Trophoblast cell (in vitro differentiated cells and primary cell): ENCODE measurements around the gene CUL2.

Source experiments
- DNase-seq, 2 donors: peaks; one replicate each; pipeline ENCODE4 v3.0.0-alpha.2; 2016
- H2AFZ ChIP-seq: 2 replicates; pipeline ENCODE4 v1.6.1; 2013; ENCODE audit warnings: low read length, moderate library complexity, mild to moderate bottlenecking; ENCODE audit not compliant: insufficient read depth, poor library complexity
- H2AK5ac ChIP-seq: 2 replicates; pipeline ENCODE4 v1.6.1; 2013; ENCODE audit warnings: mild to moderate bottlenecking, low read length
- H2BK120ac ChIP-seq: 2 replicates; pipeline ENCODE4 v1.6.1; 2013; ENCODE audit warnings: low read length, mild to moderate bottlenecking, moderate library complexity; ENCODE audit not compliant: insufficient read depth, poor library complexity
- H2BK12ac ChIP-seq: 2 replicates; pipeline ENCODE4 v1.6.1; 2013; ENCODE audit warnings: mild to moderate bottlenecking, low read length, moderate library complexity
- H2BK5ac ChIP-seq: 2 replicates; pipeline ENCODE4 v1.6.1; 2013; ENCODE audit warnings: low read length, low read depth, moderate library complexity, mild to moderate bottlenecking; ENCODE audit not compliant: poor library complexity
- H3K14ac ChIP-seq: 2 replicates; pipeline ENCODE4 v1.6.1; 2013; ENCODE audit warnings: mild to moderate bottlenecking, low read length
- H3K18ac ChIP-seq: 2 replicates; pipeline ENCODE4 v1.6.1; 2013; ENCODE audit warnings: mild to moderate bottlenecking, low read length
- H3K23ac ChIP-seq: 2 replicates; pipeline ENCODE4 v1.6.1; 2013; ENCODE audit warnings: low read length
- H3K27ac ChIP-seq: 2 replicates; pipeline ENCODE4 v1.5.1; 2013; ENCODE audit warnings: low read depth, mild to moderate bottlenecking, inconsistent platforms, low read length, moderate library complexity
- H3K27me3 ChIP-seq: 2 replicates; pipeline ENCODE4 v1.6.1; 2013; ENCODE audit warnings: inconsistent platforms, mild to moderate bottlenecking, low read length, moderate library complexity; ENCODE audit not compliant: insufficient read depth
- H3K36me3 ChIP-seq, 2 experiments: 1 replicate in 1 of 2; 2 replicates in 1 of 2; pipeline ENCODE4 v1.6.1; 2013; ENCODE audit warnings: low read length in 2 of 2, mild to moderate bottlenecking in 2 of 2, moderate library complexity in 1 of 2; ENCODE audit not compliant: insufficient read depth in 2 of 2, control insufficient read depth in 1 of 2
- H3K4ac ChIP-seq: 2 replicates; pipeline ENCODE4 v1.6.1; 2013; ENCODE audit warnings: low read depth, mild to moderate bottlenecking, low read length, moderate library complexity
- H3K4me1 ChIP-seq, 2 experiments: 1 replicate in 1 of 2; 2 replicates in 1 of 2; pipeline ENCODE4 v1.6.1; 2013; ENCODE audit warnings: low read length in 2 of 2, mild to moderate bottlenecking in 2 of 2, moderate library complexity in 1 of 2; ENCODE audit not compliant: insufficient read depth in 2 of 2, control insufficient read depth in 1 of 2
- H3K4me2 ChIP-seq: 2 replicates; pipeline ENCODE4 v1.6.1; 2013; ENCODE audit warnings: inconsistent platforms, mild to moderate bottlenecking, low read length, moderate library complexity
- H3K4me3 ChIP-seq: 2 replicates; pipeline ENCODE4 v1.5.1; 2013; ENCODE audit warnings: mild to moderate bottlenecking, low read depth, low read length, inconsistent platforms
- H3K79me1 ChIP-seq: one replicate; pipeline ENCODE4 v1.6.1; 2013; ENCODE audit warnings: low read length
- H3K79me2 ChIP-seq: 2 replicates; pipeline ENCODE4 v1.6.1; 2013; ENCODE audit warnings: low read length, mild to moderate bottlenecking; ENCODE audit not compliant: control insufficient read depth, insufficient read depth, poor library complexity
- H3K9ac ChIP-seq: 2 replicates; pipeline ENCODE4 v1.6.1; 2013; ENCODE audit warnings: mild to moderate bottlenecking, low read length
- H3K9me3 ChIP-seq: 2 replicates; pipeline ENCODE4 v1.6.1; 2013; ENCODE audit warnings: low read depth, mild to moderate bottlenecking, control low read depth, inconsistent platforms, low read length; ENCODE audit not compliant: insufficient read depth
- H4K12ac ChIP-seq: 2 replicates; pipeline ENCODE4 v1.6.1; 2013; ENCODE audit warnings: low read depth, mild to moderate bottlenecking, low read length, moderate library complexity
- H4K8ac ChIP-seq: 2 replicates; pipeline ENCODE4 v1.6.1; 2013; ENCODE audit warnings: low read depth, mild to moderate bottlenecking, low read length, moderate library complexity
- H4K91ac ChIP-seq: one replicate; pipeline ENCODE4 v1.6.1; 2013; ENCODE audit warnings: low read depth, mild to moderate bottlenecking, low read length, moderate library complexity
- WGBS: extraction: QIAGEN DNeasy Blood & Tissue Kit; methylation state at CpG from one replicate; pipeline ENCODE4 v1.1.7; 2013; ENCODE audit warnings: missing lambda C conversion rate; ENCODE audit not compliant: insufficient read length, insufficient coverage; ENCODE audit errors: extremely low coverage; 5-methylcytosine and 5-hydroxymethylcytosine counted together

CUL2 gene

GRCh38 chr10:34998940-34999339 is 91.2 kb downstream of the CUL2 start:
- no peaks in the 10 kb centered on the region for H3K79me2 ChIP-seq
- H2AFZ ChIP-seq = no peak overlapping the region
- WGBS = no CpG with 5 or more reads among the region's 3 CpGs
- no peak overlapping the region for H3K4me2 ChIP-seq
- no peaks in the 10 kb centered on the region for H3K27me3 ChIP-seq
- H4K91ac ChIP-seq = no peak overlapping the region
- no peak overlapping the region for H3K9ac ChIP-seq
- H3K36me3 ChIP-seq = no peaks in the 10 kb centered on the region
- peaks cover 8 to 20% of the 10 kb centered on the region in 2 experiments for H3K4me1 ChIP-seq
- no peak overlapping the region for H2BK120ac ChIP-seq
- no peak overlapping the region for H2BK5ac ChIP-seq
- H3K27ac ChIP-seq = no peak overlapping the region
- H3K14ac ChIP-seq = no peak overlapping the region
- no peaks in the 10 kb centered on the region for H3K9me3 ChIP-seq
- no peak overlapping the region for H2AK5ac ChIP-seq
- DNase-seq = no peak
- H3K4me3 ChIP-seq = no peak overlapping the region
- peaks cover 3% of the 10 kb centered on the region for H3K79me1 ChIP-seq
- H3K4ac ChIP-seq = no peak overlapping the region
- no peak overlapping the region for H4K8ac ChIP-seq
- H3K18ac ChIP-seq = no peak overlapping the region
- H3K23ac ChIP-seq = no peak overlapping the region
- H2BK12ac ChIP-seq = no peak overlapping the region
- no peak overlapping the region for H4K12ac ChIP-seq

GRCh38 chr10:34996843-34997242 is 93.3 kb downstream of the CUL2 start:
- Histone ChIP-seq H3K14ac (no peak overlapping the region), H3K36me3 (no peaks in the 10 kb centered on the region), H3K4me2 (no peak overlapping the region), H3K79me1 (peaks cover 3% of the 10 kb centered on the region), H4K12ac (no peak overlapping the region), H2AK5ac (no peak overlapping the region), H2BK5ac (no peak overlapping the region), H3K27me3 (no peaks in the 10 kb centered on the region), H4K8ac (no peak overlapping the region), H3K4ac (no peak overlapping the region), H3K4me3 (no peak overlapping the region), H3K9ac (no peak overlapping the region), H2BK12ac (no peak overlapping the region), H3K9me3 (no peaks in the 10 kb centered on the region), H2BK120ac (no peak overlapping the region), H3K79me2 (no peaks in the 10 kb centered on the region), H2AFZ (no peak overlapping the region), H3K23ac (no peak overlapping the region), H3K27ac (no peak overlapping the region), H3K4me1 (peaks cover 8 to 22% of the 10 kb centered on the region in 2 experiments), H4K91ac (no peak overlapping the region), H3K18ac (no peak overlapping the region)
- no CpG with 5 or more reads among the region's 6 CpGs for WGBS
- DNase-seq = no peak

GRCh38 chr10:34995925-34996324 is 94.2 kb downstream of the CUL2 start:
- Histone ChIP-seq H3K4me2 (no peak overlapping the region), H3K79me2 (no peaks in the 10 kb centered on the region), H2AK5ac (no peak overlapping the region), H3K4me3 (no peak overlapping the region), H3K79me1 (peaks cover 3% of the 10 kb centered on the region), H3K27me3 (no peaks in the 10 kb centered on the region), H3K18ac (no peak overlapping the region), H3K14ac (no peak overlapping the region), H3K9ac (no peak overlapping the region), H3K23ac (no peak overlapping the region), H4K91ac (no peak overlapping the region), H2BK5ac (no peak overlapping the region), H4K12ac (no peak overlapping the region), H3K36me3 (no peaks in the 10 kb centered on the region), H4K8ac (no peak overlapping the region), H2BK12ac (no peak overlapping the region), H3K9me3 (no peaks in the 10 kb centered on the region), H3K27ac (no peak overlapping the region), H2AFZ (no peak overlapping the region), H3K4me1 (peaks cover 8 to 20% of the 10 kb centered on the region in 2 experiments), H3K4ac (no peak overlapping the region), H2BK120ac (no peak overlapping the region)
- no CpG with 5 or more reads among the region's 2 CpGs for WGBS
- DNase-seq = no peak

GRCh38 chr10:34994565-34995142 is 95.5 kb downstream of the CUL2 start:
- no peak overlapping the region for H4K8ac ChIP-seq
- H3K4me3 ChIP-seq = no peak overlapping the region
- no peaks in the 10 kb centered on the region for H3K9me3 ChIP-seq
- no peak overlapping the region for H3K14ac ChIP-seq
- DNase-seq = peak; percentile 69 to 93
- WGBS = no CpG with 5 or more reads among the region's 7 CpGs
- peak overlapping the region; percentile 17 for H2BK12ac ChIP-seq
- no peak overlapping the region for H2BK120ac ChIP-seq
- H3K4me2 ChIP-seq = no peak overlapping the region
- no peak overlapping the region for H3K4ac ChIP-seq
- H3K23ac ChIP-seq = no peak overlapping the region
- no peak overlapping the region for H2AFZ ChIP-seq
- H4K12ac ChIP-seq = no peak overlapping the region
- H3K27me3 ChIP-seq = no peaks in the 10 kb centered on the region
- H3K4me1 ChIP-seq = peaks cover 5 to 13% of the 10 kb centered on the region in 2 experiments
- no peaks in the 10 kb centered on the region for H3K79me2 ChIP-seq
- no peak overlapping the region for H3K9ac ChIP-seq
- H2BK5ac ChIP-seq = no peak overlapping the region
- H3K18ac ChIP-seq = no peak overlapping the region
- no peak overlapping the region for H3K27ac ChIP-seq
- H3K79me1 ChIP-seq = peaks cover 3% of the 10 kb centered on the region
- no peak overlapping the region for H2AK5ac ChIP-seq
- no peak overlapping the region for H4K91ac ChIP-seq
- no peaks in the 10 kb centered on the region for H3K36me3 ChIP-seq
